ENCODE results near the gene AP1G2. TPM values are rescaled to one million over a fixed set of nuclear protein-coding genes. Genes with fewer than 3 reads are reported as not detected.

Gene AP1G2
- total RNA-seq, 1 donor from 2014 or later, result 56.2 TPM

GRCh38 chr14:23608454-23608853, 40.9 kb upstream of the AP1G2 start:
- no peak for DNase-seq (ENCODE audit: low spot score in 2 of 2)
- TF ChIP-seq CTCF (IDR thresholded peaks at IDR 0.05), result no peak
- Histone ChIP-seq H3K27ac (no peak overlapping the region), H3K27me3 (no peaks in the 10 kb centered on the region), H3K4me3 (no peak overlapping the region), H3K4me1 (no peaks in the 10 kb centered on the region), H3K36me3 (no peaks in the 10 kb centered on the region), H3K9me3 (no peaks in the 10 kb centered on the region)
- intact Hi-C loops (cut with DNase I), result no loop called here

GRCh38 chr14:23605931-23606585, 38.5 kb upstream of the AP1G2 start:
- Histone ChIP-seq H3K4me3 (no peak overlapping the region), H3K4me1 (no peaks in the 10 kb centered on the region), H3K27me3 (no peaks in the 10 kb centered on the region), H3K9me3 (no peaks in the 10 kb centered on the region), H3K36me3 (no peaks in the 10 kb centered on the region), H3K27ac (no peak overlapping the region)
- DNase-seq (ENCODE audit: low spot score in 2 of 2), result no peak
- TF ChIP-seq CTCF (IDR thresholded peaks at IDR 0.05), result no peak
- intact Hi-C loops (cut with DNase I), result no loop called here

- no peak for DNase-seq (ENCODE audit: low spot score in 2 of 2)
- H3K36me3 ChIP-seq, result no peaks in the 10 kb centered on the region
- H3K27me3 ChIP-seq, result no peaks in the 10 kb centered on the region
- H3K9me3 ChIP-seq, result no peaks in the 10 kb centered on the region
- H3K27ac ChIP-seq, result no peak overlapping the region
- H3K4me3 ChIP-seq, result no peak overlapping the region
- no peaks in the 10 kb centered on the region for H3K4me1 ChIP-seq
- no peak for TF ChIP-seq CTCF (IDR thresholded peaks at IDR 0.05)
- intact Hi-C loops (cut with DNase I), result no loop called here
These were observed 37.1 kb upstream of the AP1G2 start for GRCh38 chr14:23604675-23605170.

- H3K4me3 ChIP-seq, result no peak overlapping the region
- DNase-seq (ENCODE audit: low spot score in 2 of 2), result no peak
- no peak overlapping the region for H3K27ac ChIP-seq
- no peaks in the 10 kb centered on the region for H3K36me3 ChIP-seq
- H3K9me3 ChIP-seq, result no peaks in the 10 kb centered on the region
- H3K27me3 ChIP-seq, result no peaks in the 10 kb centered on the region
- no peaks in the 10 kb centered on the region for H3K4me1 ChIP-seq
- intact Hi-C loops (cut with DNase I), result no loop called here
- no peak for TF ChIP-seq CTCF (IDR thresholded peaks at IDR 0.05)
These were observed 36.6 kb upstream of the AP1G2 start for GRCh38 chr14:23604148-23604547.

GRCh38 chr14:23603103-23603502, 35.5 kb upstream of the AP1G2 start:
- no peaks in the 10 kb centered on the region for H3K4me1 ChIP-seq
- no peak for DNase-seq (ENCODE audit: low spot score in 2 of 2)
- no peaks in the 10 kb centered on the region for H3K9me3 ChIP-seq
- H3K4me3 ChIP-seq, result no peak overlapping the region
- TF ChIP-seq CTCF (IDR thresholded peaks at IDR 0.05), result no peak
- intact Hi-C loops (cut with DNase I), result no loop called here
- H3K27ac ChIP-seq, result no peak overlapping the region
- no peaks in the 10 kb centered on the region for H3K27me3 ChIP-seq
- no peaks in the 10 kb centered on the region for H3K36me3 ChIP-seq

Data from ascending aorta (tissue), 2 donors.